ENCODE data around the gene MAPK6. TPM values are rescaled to one million over a fixed set of nuclear protein-coding genes. Genes with fewer than 3 reads are reported as not detected.
A peak's percentile ranks its signal among the peaks of the same experiment; 100 is the strongest.

MAPK6 gene
- total RNA-seq, 1 experiment from 2014 or later = 83.2 TPM

DNA sequence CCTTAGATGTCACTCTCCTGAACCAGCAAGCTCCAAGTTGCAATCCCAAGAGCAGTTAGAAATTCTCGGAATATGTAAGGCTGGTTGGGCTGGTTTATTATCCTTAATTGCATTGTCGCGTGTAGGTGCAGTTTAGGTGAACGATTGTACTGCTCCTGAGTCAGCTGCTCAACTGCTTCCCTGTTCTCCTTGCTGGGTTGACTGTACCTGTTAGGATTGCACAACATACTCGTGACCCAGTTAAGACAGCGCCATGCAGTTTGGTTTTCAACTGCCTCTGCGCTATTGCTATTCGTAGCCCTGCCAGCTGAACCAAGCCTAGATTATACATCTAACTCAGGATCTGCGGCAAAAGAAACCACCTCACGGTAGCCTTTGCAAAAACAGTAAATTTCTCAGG, 52.6 kb downstream of the MAPK6 start (continued):
- TF ChIP-seq, protein P1, sequence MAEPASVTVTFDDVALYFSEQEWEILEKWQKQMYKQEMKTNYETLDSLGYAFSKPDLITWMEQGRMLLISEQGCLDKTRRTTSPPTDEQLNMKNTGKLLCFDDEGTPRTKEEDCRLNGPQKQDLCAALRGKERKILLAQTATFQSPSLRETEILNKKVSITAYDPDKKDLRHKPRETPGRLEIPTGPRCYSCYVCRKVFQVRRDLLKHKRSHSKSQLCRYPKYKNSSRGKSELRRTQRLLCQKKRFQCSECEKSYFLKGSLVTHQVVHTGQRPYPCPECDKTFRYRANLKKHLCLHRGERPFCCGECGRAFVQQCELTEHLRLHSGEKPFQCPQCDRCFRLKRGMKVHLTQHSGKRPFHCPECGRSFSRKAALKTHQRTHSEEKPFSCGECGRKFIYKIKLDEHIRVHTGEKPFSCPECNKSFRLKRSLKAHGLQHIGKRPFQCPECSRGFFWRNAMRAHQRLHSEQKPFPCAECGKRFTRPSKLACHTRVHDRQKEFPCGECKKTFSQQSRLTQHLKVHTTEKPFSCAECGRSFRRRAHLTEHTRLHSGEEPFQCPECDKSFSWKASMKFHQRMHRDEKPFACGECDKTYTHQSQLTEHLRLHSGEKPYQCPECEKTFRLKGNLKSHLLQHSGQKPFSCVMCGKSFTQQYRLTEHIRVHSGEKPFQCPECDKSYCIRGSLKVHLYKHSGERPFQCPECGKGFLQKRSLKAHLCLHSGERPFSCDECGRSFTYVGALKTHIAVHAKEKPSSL (CRISPR knock-in tag; conservative IDR thresholded peaks at IDR 0.05) = no peak
- TF ChIP-seq, protein P2, sequence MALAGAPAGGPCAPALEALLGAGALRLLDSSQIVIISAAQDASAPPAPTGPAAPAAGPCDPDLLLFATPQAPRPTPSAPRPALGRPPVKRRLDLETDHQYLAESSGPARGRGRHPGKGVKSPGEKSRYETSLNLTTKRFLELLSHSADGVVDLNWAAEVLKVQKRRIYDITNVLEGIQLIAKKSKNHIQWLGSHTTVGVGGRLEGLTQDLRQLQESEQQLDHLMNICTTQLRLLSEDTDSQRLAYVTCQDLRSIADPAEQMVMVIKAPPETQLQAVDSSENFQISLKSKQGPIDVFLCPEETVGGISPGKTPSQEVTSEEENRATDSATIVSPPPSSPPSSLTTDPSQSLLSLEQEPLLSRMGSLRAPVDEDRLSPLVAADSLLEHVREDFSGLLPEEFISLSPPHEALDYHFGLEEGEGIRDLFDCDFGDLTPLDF (CRISPR knock-in tag; IDR thresholded peaks at IDR 0.05) = no peak
- TF ChIP-seq, protein P3, sequence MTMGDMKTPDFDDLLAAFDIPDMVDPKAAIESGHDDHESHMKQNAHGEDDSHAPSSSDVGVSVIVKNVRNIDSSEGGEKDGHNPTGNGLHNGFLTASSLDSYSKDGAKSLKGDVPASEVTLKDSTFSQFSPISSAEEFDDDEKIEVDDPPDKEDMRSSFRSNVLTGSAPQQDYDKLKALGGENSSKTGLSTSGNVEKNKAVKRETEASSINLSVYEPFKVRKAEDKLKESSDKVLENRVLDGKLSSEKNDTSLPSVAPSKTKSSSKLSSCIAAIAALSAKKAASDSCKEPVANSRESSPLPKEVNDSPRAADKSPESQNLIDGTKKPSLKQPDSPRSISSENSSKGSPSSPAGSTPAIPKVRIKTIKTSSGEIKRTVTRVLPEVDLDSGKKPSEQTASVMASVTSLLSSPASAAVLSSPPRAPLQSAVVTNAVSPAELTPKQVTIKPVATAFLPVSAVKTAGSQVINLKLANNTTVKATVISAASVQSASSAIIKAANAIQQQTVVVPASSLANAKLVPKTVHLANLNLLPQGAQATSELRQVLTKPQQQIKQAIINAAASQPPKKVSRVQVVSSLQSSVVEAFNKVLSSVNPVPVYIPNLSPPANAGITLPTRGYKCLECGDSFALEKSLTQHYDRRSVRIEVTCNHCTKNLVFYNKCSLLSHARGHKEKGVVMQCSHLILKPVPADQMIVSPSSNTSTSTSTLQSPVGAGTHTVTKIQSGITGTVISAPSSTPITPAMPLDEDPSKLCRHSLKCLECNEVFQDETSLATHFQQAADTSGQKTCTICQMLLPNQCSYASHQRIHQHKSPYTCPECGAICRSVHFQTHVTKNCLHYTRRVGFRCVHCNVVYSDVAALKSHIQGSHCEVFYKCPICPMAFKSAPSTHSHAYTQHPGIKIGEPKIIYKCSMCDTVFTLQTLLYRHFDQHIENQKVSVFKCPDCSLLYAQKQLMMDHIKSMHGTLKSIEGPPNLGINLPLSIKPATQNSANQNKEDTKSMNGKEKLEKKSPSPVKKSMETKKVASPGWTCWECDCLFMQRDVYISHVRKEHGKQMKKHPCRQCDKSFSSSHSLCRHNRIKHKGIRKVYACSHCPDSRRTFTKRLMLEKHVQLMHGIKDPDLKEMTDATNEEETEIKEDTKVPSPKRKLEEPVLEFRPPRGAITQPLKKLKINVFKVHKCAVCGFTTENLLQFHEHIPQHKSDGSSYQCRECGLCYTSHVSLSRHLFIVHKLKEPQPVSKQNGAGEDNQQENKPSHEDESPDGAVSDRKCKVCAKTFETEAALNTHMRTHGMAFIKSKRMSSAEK (CRISPR knock-in tag; IDR thresholded peaks at IDR 0.05; ENCODE audit: borderline replicate concordance) = no peak
- no peak for TF ChIP-seq JAZF1 (CRISPR knock-in tag; IDR thresholded peaks at IDR 0.05)
- TF ChIP-seq ZNF396 (CRISPR knock-in tag; IDR thresholded peaks at IDR 0.05; ENCODE audit: borderline replicate concordance) = no peak
- no peak for TF ChIP-seq ZNF416 (CRISPR knock-in tag; IDR thresholded peaks at IDR 0.05)
- TF ChIP-seq ZNF232 (CRISPR knock-in tag; IDR thresholded peaks at IDR 0.05) = no peak
- TF ChIP-seq, protein P4, sequence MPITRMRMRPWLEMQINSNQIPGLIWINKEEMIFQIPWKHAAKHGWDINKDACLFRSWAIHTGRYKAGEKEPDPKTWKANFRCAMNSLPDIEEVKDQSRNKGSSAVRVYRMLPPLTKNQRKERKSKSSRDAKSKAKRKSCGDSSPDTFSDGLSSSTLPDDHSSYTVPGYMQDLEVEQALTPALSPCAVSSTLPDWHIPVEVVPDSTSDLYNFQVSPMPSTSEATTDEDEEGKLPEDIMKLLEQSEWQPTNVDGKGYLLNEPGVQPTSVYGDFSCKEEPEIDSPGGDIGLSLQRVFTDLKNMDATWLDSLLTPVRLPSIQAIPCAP (CRISPR knock-in tag; IDR thresholded peaks at IDR 0.05) = no peak
- no peak for TF ChIP-seq CREB1 (CRISPR knock-in tag; IDR thresholded peaks at IDR 0.05)

DNA sequence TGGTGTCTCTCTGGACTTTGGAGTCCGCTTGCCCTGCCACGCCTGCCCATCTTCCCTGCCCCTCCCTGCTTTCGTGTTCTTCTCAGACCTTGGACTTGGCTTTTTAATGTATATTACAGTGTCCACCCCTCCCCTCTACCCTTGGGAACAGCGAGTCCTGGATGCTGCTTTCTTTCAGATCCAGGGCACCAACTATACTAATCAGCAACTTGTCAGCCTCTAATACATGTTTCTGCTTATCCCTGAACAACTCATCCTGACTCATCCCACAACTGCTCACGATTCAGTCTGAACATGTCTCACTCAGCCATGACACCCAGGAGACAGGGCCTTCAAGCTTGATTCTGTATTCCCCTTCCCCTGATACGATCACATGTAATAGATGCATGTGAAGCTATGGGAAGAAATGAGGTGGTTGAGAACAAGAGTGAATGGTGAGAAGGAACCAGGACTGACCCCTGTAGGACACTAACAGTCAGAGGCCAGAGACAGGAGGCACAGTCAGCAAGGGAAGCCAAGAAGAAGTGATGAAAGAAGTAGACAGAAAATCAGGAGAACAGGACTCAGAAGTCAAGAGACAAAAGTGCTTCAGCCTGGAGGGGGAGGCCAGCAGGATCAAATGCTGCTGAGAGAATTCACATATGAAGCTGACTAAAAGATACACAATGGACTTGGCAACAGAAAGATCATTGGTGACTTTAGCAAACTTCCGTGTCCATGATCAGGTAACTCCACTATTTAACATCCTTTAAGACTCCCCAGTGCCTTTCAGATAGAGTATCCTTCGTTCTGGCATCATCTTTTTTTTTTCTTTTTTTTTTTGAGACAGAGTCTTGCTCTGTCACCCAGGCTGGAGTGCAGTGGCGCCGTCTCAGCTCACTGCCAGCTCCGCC, 58.1 kb downstream of the MAPK6 start:
- Mint-ChIP-seq H3K36me3 (no peaks in the 10 kb centered on the region), H3K9me3 (peaks cover 4% of the 10 kb centered on the region; the same call in 1 of the 2 replicates), H3K4me1 (peaks cover 9% of the 10 kb centered on the region), H3K27me3 (ENCODE audit: low read depth) (no peaks in the 10 kb centered on the region), H3K4me3 (no peak overlapping the region), H3K27ac (peak overlapping the region; percentile 2; the same call in 1 of the 2 replicates)
- no peak for ATAC-seq
- no peak for TF ChIP-seq RORB (CRISPR knock-in tag; IDR thresholded peaks at IDR 0.05)
- no peak for TF ChIP-seq NFATC4 (CRISPR knock-in tag; IDR thresholded peaks at IDR 0.05)
- TF ChIP-seq, protein P5, sequence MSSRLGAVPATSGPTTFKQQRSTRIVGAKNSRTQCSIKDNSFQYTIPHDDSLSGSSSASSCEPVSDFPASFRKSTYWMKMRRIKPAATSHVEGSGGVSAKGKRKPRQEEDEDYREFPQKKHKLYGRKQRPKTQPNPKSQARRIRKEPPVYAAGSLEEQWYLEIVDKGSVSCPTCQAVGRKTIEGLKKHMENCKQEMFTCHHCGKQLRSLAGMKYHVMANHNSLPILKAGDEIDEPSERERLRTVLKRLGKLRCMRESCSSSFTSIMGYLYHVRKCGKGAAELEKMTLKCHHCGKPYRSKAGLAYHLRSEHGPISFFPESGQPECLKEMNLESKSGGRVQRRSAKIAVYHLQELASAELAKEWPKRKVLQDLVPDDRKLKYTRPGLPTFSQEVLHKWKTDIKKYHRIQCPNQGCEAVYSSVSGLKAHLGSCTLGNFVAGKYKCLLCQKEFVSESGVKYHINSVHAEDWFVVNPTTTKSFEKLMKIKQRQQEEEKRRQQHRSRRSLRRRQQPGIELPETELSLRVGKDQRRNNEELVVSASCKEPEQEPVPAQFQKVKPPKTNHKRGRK (CRISPR knock-in tag; IDR thresholded peaks at IDR 0.05; ENCODE audit: borderline replicate concordance) = no peak
- TF ChIP-seq, protein P6, sequence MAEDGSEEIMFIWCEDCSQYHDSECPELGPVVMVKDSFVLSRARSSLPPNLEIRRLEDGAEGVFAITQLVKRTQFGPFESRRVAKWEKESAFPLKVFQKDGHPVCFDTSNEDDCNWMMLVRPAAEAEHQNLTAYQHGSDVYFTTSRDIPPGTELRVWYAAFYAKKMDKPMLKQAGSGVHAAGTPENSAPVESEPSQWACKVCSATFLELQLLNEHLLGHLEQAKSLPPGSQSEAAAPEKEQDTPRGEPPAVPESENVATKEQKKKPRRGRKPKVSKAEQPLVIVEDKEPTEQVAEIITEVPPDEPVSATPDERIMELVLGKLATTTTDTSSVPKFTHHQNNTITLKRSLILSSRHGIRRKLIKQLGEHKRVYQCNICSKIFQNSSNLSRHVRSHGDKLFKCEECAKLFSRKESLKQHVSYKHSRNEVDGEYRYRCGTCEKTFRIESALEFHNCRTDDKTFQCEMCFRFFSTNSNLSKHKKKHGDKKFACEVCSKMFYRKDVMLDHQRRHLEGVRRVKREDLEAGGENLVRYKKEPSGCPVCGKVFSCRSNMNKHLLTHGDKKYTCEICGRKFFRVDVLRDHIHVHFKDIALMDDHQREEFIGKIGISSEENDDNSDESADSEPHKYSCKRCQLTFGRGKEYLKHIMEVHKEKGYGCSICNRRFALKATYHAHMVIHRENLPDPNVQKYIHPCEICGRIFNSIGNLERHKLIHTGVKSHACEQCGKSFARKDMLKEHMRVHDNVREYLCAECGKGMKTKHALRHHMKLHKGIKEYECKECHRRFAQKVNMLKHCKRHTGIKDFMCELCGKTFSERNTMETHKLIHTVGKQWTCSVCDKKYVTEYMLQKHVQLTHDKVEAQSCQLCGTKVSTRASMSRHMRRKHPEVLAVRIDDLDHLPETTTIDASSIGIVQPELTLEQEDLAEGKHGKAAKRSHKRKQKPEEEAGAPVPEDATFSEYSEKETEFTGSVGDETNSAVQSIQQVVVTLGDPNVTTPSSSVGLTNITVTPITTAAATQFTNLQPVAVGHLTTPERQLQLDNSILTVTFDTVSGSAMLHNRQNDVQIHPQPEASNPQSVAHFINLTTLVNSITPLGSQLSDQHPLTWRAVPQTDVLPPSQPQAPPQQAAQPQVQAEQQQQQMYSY (CRISPR knock-in tag; IDR thresholded peaks at IDR 0.05) = no peak
- DNase-seq (ENCODE audit: low spot score) = no peak
- POLR2A ChIA-PET = no interaction called here
- CTCF ChIA-PET = interaction anchor here (0.6 to 5.4 kb wide), 9 partner anchors 7 to 301 kb away, joined by 4 to 49 read pairs (median 8); partner anchors contain the start of gene LEO1

All from WTC11 (cell line).